ENCODE data around the gene ZFYVE19. TPM values are rescaled to one million over a fixed set of nuclear protein-coding genes. Genes with fewer than 3 reads are reported as not detected.
A peak's percentile ranks its signal among the peaks of the same experiment; 100 is the strongest.

ZFYVE19 gene
- total and polyA plus RNA-seq, 2 of the 13 experiments (the other 11 are each of a cell fraction or from before 2014, with no cell fraction given) = 23.3 to 44.0 TPM

DNA sequence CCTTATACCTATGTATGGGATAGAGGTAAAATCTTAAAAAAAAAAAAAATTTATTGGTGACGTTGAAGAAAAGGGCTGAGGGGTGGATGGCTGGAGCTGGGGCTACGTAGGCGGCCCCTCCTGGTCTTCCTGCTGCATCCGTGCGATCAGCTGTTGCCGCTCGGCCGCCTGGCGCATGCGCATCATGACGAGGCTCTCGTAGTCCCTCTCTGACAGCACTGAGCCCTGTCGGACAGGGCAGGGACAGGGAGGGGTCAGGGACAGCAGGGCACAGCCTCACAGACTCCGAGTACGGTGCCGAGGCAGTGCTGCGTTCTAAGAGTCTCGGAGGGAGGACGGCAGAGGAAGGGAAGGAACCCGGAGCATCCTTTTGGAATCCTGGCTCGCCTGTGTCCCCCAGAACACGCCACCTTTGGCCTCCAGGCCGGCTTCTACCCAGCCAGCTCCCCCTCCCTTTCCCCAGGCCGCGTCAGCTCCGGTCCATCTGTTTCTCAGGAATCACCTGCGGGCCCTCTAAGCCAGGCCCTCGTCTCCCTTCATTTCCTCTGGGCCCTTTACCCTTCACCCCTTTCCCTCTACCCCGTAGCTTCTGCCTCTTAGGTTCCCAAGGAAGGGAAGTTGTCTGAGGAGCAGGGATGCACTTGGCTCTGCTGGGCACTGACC, 38.9 kb upstream of the ZFYVE19 start (continued):
- no peak for TF ChIP-seq PITX1 (CRISPR knock-in tag; IDR thresholded peaks at IDR 0.05)
- TF ChIP-seq MAFF (IDR thresholded peaks at IDR 0.05; ENCODE audit: low read depth, low read length) = no peak
- TF ChIP-seq, protein P1, sequence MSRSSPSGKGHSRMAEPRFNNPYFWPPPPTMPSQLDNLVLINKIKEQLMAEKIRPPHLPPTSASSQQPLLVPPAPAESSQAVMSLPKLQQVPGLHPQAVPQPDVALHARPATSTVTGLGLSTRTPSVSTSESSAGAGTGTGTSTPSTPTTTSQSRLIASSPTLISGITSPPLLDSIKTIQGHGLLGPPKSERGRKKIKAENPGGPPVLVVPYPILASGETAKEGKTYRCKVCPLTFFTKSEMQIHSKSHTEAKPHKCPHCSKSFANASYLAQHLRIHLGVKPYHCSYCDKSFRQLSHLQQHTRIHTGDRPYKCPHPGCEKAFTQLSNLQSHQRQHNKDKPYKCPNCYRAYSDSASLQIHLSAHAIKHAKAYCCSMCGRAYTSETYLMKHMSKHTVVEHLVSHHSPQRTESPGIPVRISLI (CRISPR knock-in tag; IDR thresholded peaks at IDR 0.05; ENCODE audit: borderline replicate concordance) = no peak
- TF ChIP-seq POLR2G (IDR thresholded peaks at IDR 0.05; ENCODE audit: low read depth, low read length) = peak; percentile 18; the same call in 1 of the 2 replicates
- TF ChIP-seq RAD51 (IDR thresholded peaks at IDR 0.05; ENCODE audit: borderline replicate concordance) = no peak
- TF ChIP-seq, protein P2, sequence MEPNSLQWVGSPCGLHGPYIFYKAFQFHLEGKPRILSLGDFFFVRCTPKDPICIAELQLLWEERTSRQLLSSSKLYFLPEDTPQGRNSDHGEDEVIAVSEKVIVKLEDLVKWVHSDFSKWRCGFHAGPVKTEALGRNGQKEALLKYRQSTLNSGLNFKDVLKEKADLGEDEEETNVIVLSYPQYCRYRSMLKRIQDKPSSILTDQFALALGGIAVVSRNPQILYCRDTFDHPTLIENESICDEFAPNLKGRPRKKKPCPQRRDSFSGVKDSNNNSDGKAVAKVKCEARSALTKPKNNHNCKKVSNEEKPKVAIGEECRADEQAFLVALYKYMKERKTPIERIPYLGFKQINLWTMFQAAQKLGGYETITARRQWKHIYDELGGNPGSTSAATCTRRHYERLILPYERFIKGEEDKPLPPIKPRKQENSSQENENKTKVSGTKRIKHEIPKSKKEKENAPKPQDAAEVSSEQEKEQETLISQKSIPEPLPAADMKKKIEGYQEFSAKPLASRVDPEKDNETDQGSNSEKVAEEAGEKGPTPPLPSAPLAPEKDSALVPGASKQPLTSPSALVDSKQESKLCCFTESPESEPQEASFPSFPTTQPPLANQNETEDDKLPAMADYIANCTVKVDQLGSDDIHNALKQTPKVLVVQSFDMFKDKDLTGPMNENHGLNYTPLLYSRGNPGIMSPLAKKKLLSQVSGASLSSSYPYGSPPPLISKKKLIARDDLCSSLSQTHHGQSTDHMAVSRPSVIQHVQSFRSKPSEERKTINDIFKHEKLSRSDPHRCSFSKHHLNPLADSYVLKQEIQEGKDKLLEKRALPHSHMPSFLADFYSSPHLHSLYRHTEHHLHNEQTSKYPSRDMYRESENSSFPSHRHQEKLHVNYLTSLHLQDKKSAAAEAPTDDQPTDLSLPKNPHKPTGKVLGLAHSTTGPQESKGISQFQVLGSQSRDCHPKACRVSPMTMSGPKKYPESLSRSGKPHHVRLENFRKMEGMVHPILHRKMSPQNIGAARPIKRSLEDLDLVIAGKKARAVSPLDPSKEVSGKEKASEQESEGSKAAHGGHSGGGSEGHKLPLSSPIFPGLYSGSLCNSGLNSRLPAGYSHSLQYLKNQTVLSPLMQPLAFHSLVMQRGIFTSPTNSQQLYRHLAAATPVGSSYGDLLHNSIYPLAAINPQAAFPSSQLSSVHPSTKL (CRISPR knock-in tag; IDR thresholded peaks at IDR 0.05) = no peak

Data from HepG2 (cell line).